ENCODE measurements around the gene OPN1MW. TPM values are rescaled to one million over a fixed set of nuclear protein-coding genes. Genes with fewer than 3 reads are reported as not detected.

The OPN1MW gene
- total and polyA plus RNA-seq, 2 of the 8 experiments (the other 6 are each of a cell fraction or from before 2014, with no cell fraction given) = not detected

GRCh38 chrX:154138857-154139256 is 43.5 kb upstream of the OPN1MW start (continued):
- TF ChIP-seq CHD7 (IDR thresholded peaks at IDR 0.05; ENCODE audit: insufficient replicate concordance, low read length) (no peak), TBP (IDR thresholded peaks at IDR 0.05; ENCODE audit: low read depth, low read length) (no peak), RNF2 (IDR thresholded peaks at IDR 0.05; ENCODE audit: borderline replicate concordance, low read depth, low read length, missing control alignments, poor library complexity, severe bottlenecking) (no peak), RAD21 (IDR thresholded peaks at IDR 0.05 in 1 of 2, conservative IDR thresholded peaks at IDR 0.05 in 1 of 2; ENCODE audit: low read depth in 2 of 2, low read length in 2 of 2) (no peak), POU5F1 (IDR thresholded peaks at IDR 0.05; ENCODE audit: low read depth, low read length) (no peak)

Data from H1 (cell line).